CD4-positive, alpha-beta T cell treated with Interleukin-17A for 4 hours (primary cell): ENCODE results near the gene ASB8.
"Not testable (repeated sequence)": the region's sequence is repeated elsewhere in the genome, so short reads cannot be mapped to it uniquely, and the experiment has no call there.

Experiments
- DNase-seq: peaks from one replicate; pipeline ENCODE4 v3.0.0-alpha.2; 2020; ENCODE audit warnings: mixed read lengths

The ASB8 gene

DNA sequence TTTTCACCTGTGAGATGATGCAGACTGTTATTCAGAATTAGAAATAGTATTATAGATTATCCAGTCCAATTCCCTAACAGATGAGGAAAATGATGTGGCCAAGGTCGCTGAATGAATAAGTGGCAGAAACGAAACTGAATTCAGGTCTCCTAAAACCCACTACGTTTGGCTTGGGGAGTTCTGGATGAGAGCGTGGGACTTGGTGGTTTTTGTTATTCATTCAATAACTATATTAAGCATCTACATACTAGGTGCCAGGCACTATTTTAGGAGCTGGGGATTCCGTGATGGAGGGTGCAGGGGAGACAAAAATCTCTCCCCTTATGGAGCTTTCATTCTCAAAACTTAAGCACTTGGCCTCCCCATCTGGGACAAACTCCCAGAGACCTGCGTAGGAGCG lies 25.3 kb upstream of the ASB8 start:
- no peak for DNase-seq

DNA sequence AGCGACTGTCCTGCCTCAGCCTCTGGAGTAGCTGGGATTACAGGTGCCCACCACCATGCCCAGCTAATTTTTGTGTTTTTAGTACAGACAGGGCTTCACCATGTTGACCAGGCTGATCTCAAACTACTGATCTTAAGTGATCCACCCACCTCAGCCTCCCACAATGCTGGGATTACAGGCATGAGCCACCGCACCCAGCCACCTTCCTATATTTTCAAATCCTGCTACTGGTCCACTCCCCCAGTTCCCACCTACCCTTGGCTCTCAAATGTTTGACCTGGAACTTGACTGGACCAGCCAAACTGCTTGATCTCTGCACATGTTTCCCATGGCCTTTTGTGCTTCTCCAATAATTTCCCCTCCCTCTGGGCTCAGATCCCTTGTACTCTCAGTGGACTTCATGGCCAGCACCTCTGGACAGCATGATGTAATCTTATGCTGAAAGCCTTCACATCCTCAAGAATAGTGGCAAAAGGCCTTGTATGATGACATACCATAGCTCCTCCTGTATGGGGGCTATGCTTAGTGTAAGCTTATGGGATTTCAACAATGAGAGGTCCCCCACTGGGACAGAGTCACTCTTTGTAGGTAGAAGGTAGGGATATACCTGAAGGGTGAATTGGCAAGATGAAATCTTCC lies 23.7 kb upstream of the ASB8 start:
- no peak for DNase-seq

DNA sequence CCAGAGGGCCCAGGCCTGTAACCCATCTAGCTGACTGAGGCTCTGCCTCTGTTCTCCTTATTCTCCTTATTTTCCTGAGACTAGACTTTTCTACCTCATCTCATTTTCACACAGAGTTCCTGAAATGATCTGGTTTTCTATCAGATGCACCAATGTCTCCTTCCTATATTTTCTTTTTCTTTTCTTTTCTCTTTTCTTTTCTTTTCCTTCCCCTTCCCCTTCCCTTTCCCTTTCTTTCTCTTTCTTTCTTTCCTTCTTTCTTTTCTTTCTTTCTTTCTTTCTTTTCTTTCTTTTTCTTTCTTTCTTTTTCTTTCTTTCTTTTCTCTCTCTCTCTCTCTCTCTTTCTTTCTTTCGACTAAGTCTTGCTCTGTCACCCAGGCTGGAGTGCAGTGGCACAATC lies 23.1 kb upstream of the ASB8 start:
- DNase-seq = no peak

DNA sequence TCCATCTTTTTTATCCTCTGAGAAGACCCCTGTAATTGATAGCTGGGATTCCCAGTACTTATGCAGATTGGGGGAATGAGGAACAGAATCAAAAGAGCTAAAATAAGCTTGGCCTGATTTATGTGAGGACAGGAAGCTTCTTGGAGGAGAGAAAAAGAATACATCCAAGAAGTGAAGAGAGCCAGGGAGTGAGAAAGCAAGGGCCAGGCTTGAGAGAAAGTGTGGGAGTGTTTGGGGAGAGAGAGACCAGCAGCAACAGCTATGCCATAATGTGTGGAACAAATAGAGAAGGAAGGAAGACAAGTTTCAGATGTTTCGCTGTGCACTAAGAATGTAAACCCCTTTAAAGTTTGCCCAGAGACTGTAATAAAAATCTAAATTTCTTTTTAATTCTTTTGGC lies 22.2 kb upstream of the ASB8 start:
- no peak for DNase-seq

DNA sequence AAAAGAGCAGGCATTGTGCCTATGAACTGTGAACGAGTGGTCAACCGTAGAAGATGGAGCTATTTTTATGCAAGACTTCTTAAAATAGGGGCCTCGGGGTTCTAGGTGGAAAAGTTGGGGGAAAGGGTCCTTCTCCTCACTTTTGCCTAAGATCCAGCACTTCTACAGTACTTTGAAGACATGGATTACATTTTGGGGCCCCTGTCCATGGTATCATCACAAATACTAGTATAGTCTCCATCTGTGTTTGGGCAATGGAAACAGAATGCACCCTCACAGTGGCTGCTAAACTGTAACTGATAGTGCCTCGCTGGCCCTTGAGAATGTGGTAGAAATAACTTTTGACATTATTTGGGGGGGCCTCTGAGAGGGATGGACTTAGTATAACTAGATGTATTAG lies 20.7 kb upstream of the ASB8 start:
- no peak for DNase-seq

DNA sequence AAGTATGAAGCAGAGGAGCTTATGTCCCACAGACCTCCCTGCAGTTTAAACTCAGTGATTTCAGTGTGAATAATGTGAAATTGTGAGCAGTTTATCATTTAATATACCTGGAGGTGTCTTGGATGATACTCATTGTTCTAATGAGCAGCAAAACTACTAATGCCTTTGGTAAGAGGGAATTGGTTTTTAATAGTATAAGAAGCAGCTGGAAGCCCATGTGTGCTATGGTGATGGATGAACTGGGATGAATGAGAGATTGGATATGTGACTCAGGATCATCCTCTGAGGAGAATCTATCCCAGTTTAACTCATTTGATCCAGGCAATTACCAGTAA lies 19.1 kb upstream of the ASB8 start:
- DNase-seq = no peak

DNA sequence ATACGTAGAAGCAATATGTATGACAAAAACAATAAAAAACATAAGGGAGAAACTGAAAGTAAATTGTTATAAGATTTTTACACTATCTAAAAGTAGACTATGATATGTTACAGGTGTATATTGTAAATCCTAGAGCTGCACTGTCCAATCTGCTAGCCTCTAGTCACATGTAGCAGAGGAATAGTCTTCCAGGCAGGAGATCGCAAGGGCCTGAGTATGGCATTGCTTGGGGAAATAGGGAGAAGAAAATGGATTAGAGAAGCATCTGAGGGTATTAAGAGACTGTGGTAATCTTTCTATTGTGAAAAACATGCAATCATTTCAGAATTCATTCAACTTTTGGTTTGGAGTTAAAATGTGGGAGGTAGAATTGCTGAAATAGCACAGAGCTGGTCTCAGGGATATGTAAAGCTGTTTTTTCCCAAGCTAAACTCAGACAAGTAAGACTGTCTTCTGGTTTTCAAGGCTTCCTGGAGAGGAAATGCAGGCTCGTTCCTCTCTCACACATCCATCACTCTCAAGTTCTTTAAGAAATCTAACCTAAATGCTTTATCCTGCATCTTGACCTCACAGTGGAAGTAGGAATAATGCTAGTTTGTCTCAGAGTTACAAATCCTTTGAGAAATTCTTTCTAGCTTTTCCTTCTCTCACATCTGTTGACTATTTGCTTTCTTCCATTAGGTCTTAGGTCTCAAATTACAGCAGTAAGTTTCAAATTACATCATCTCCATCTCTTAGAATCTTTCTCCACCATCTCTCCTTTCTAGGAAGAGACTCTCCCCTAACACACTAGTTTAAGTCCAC lies 18.5 kb upstream of the ASB8 start:
- DNase-seq = no peak

DNA sequence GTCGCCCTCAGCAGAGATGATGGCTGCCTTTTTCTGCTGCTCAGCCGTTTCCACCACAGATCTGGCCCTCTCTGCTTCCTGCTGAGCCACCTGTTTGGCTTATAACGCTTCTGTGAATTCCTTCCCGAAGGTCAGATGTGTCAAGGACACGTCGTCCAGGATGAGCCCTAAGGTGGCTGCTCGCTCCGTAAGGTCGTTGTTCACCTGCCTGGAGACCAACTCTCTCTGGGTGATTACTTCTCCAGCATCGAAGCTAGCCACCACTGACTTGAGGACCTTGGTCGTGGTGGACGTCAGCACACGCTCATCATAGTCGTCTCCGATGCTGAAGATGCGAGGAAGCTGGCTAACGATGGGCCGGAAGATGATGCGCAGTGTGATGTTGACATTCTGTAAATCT lies 11.7 kb upstream of the ASB8 start:
- DNase-seq = no peak

DNA sequence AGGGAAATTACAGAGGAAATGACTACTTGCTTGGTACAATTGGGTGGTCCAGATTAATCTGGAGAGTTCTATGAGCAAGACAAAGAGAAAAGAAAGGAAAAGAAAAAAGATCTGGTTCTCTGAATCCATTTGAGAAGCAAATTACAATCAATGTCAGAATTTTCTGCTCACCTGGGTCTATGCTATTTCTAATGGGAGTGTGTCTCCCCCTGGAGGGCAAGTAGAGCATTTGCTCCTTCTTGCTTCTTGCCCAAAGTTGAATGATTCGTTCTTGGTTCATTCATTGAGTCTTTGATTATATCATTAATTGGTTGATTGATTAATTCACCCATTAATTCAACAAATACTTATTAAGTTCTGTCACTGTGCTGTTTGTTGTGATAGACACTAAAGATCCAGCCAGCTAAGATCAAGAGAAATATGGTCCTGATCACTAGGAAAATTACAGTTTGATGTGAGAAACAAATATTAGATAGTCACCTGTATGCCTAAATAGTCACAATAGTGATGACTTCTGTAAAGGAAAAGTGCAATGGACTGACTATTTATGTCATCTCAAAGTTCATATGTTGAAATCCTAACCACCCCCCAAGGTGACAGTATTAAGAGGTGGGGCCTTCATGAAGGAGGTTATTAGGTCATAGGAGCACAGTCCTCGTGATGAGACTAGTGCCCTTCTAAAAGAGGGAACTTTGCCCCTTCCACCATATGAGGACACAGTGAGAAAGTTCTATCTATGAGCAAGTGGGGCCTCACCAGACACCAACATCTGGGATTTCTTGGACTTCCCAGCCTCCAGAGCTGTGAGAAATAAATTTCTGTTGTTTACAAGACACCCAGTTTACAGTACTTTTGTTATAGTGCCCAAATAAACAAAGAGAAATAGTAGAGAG lies 8.0 kb upstream of the ASB8 start:
- DNase-seq = peak; percentile 74

DNA sequence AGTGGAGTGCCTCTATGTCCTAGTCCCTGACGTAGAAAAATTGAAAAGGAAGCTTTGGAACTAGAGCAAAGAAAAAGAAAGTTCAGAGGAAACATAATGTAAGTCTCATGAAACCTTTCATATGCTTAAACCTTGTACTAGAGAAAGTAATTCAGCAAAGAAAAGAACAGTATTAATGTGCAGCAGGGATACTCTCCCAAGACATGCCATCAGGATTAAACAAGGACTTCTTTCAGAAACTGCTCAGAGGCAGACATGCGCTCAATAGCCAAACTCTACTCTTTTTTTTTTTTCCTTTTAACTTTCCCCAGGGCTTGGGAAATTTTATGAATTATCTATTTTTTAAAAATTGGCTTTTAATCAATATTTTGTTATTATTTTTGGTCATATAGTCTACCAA lies 7.1 kb upstream of the ASB8 start:
- DNase-seq = no peak

DNA sequence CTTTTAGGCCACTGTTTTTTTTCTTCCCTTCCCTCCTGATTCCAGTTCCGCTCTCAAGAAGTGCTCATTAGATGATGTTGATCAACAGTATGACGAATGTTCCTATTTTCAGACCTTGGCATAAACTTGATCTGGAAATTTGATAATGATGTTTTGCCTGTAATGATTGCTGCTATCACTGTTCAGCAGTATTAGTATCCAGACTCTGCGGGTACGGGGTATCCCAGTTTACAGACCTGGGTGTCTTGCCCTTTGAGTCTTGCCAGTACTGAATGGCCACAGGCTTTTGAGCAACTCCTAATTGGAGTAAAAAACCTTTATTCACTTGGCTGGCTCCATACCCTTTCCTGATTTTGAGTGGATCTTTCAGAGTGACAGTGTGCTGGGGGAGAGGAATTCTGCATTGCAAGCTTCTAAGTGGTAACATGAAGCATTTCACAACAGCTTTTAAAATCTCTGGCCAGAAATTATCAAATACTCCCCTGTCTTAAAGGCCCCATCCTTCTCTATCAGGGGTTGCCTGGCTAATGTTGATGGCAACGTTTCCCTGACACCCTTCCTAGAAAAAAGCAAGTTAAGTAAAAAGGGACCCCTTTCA lies 5.9 kb upstream of the ASB8 start:
- DNase-seq = no peak

DNA sequence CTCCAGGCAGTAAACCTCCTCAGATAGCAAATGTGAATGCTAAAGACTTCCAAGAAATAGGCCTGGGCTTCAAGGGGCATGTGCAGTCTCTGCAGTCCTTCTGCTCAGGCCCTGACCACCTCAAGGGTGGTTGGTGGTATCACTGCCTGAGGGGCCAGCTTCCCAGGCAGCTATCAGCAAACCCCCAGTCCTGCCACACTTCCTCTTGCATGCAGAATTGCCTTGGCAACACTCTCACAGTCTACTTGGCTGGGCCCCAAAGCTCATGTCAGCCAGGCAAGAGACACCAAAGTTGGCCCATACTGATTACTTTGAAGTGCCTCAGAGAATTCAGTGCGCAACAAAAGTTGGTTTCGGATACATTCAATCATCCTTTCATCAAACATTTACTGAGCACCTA lies 3.5 kb upstream of the ASB8 start:
- DNase-seq = no peak

DNA sequence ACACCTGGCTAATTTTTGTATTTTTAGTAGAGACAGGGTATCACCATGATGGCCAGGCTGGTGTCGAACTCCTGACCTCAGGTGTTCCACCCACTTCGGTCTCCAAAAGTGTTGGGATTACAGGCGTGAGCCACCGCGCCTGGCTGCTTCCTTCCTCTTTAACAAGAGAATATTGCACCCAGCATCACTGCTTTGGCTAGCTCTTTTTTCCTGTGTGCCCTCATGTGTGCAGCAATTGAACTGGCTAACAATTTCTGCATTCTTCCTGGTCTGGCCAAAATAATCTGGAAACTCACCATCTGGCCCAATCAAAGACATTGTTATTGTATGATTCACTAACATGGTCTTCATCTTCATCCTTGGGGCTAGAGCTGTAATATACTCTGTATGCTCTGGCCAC lies 2.7 kb upstream of the ASB8 start:
- no peak for DNase-seq

DNA sequence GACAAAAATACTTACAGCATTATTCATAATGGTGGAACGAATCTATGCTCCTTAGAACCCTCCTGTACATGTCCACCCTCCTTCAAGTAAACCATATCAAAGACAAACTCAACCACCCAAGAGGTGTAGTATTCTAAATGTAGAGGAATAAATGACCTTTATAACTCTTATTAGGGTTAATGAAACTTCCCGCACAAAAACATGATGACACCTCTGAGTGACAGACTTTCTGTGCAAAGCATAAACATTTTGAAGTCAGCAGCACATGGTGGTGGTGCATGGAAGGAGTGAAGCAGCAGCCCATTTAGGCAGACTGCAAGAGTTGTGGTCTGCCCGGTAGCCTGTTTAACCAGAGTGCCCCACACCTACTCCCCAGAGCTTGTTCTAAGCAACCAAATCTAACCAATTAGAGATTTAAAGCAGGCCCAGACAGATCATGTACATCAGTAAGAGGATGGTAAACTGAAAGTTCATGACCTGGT lies 615 bp upstream of the ASB8 start:
- peak; percentile 21 for DNase-seq

DNA sequence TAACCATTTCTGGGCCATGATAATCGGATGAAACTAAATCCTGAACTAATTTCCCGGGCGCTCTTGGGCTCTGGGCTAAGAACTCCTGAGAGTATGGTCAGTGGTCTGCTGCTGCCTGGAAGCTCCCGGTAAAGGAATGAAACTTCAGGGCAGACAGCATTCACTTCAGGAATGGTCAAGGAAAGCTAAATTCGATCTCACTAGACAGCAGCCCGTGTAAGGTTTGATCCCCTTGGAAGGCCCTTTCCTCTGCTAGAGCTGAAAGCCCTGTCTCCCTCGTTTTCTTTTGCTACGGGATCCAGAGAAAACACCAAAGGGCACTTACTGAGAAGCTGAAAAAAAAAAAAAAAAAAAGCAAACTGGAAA lies 680 bp downstream of the ASB8 start:
- no peak for DNase-seq

DNA sequence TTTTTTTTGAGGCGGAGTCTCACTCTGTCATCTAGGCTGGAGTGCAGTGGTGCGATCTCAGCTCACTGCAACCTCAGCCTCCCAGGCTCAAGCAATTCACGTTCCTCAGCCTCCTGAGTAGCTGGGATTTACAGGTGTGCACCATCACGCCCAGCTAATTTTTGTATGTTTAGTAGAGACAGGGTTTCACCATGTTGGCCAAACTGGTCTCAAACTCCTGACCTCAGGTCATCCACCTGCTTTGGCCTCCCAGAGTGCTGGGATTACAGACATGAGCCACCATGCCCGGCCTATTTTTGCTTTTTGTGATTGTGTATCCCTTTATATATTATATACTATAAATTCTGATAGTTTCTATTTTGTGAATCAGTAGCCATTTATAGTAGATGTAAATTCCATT lies 1.5 kb downstream of the ASB8 start:
- DNase-seq = not testable (repeated sequence)

DNA sequence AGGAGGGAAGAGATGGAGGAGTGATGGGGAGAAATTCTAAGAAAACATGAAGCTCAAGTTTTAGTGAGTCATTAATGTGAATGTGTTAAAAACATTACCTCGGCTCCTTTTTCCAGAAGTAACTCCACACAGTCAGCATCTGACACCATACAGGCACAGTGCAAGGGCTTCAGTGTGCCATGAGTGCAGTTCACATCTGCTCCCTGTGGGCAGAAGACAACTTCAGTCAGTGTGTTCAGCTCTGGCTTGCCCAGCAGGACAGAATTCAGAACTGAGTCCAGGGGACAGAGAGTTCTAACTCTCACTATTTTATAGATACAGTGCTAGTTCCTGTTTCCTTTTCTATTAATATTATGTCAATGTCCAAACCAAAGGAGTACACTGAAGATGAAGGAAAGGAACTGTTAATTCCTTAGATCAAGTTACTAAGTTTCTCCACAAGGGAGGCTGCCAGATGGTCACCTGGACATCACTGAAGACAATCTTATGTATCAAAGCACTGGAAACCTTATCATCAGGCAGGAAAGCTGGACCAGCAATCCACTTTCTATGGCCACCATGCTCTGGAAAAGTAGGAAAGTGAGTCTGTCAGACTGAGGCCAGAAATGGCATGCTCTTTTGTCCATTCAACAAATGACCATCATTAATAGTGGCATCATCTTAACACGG lies 6.1 kb downstream of the ASB8 start:
- no peak for DNase-seq

DNA sequence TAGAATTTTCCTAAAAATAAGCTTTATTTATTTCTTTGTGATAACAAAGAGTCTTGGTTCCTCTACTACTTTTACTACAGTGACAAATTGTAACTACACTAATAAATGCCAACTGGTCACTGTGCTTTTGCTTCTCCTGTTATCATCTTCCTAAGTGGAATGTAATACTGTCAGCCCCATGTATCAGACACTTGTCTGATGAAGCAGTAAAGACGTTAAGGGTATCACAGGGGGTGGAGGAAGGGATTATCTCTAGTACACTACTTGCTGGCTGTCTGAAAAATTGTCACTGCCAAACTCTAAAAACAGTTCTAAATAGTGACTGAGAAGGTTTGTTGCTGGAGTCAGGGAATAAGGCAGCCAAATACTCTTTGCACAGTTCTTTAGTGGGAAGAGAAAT lies 11.3 kb downstream of the ASB8 start:
- DNase-seq = no peak

DNA sequence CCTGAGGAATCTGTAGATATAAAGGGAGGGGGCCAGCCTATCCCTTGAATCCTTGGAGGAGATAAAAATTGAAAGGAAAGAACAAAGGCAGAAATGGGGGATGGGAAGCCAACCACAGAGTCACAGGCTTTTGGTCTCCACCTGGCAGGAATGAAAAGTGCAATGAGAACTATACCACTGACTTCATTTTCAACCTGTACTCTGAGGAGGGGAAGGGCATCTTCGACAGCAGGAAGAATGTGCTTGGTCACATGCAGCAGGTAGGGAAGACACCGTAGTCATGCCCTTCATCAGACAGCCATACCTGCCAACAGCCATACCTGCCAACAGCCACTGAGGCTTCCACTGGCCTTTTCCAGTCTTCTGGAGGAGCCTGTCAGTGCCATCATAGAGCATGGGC lies 13.4 kb downstream of the ASB8 start:
- DNase-seq = no peak

DNA sequence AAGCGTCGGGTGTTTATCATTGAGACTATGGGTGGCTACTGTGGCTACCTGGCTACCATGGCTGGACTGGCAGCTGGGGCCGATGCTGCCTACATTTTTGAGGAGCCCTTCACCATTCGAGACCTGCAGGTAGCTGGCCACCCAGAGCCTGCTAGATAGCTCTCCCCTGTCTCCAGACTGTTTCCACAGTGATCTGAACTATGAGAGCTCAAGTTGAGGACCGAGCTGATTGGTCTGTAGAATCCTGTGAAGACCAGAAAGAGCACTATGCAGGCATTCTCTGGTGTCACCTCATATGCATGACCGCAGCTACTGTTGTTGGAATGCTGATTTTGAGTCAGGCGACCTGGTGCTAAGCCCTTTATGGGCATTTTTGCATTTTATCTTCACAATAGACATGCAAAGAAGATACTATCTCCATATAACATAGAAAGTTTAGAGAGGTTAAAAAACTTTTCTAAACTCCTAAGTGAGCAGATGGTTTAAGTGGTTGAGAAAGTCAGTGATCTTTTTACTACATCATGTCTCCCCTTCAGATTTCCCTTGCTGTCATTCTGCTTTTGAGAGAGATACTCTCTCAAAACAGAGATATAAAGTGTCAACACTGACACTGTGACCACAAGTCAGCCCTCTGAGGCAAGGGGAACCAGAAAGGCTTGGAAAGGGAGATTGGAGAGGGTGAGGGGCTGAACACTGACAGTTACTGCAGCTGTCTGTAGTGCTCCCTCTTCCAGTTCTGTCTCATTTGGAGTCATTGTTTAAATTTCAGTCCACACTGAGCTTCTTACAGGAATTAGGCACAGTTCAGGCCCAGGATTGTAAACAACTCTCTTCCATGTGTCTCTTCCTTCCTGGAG lies 14.3 kb downstream of the ASB8 start:
- no peak for DNase-seq

DNA sequence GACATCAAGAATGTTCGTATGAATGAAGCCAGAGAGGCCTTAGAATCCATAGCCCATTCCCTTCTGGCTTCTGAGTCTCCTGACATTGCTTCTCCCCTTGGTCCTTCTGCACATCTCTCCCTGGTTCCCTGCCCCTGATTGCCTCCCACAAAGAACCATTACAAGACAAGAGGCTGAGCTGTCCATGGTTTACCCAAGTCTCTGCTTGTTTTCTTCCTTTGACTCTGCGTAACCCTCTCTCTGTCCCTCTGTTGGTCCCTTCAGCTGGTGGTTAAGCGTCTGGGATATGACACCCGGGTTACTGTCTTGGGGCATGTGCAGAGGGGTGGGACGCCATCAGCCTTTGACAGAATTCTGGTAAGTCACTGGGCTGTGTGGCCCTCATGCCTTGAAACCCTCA lies 22.3 kb downstream of the ASB8 start:
- DNase-seq = no peak

DNA sequence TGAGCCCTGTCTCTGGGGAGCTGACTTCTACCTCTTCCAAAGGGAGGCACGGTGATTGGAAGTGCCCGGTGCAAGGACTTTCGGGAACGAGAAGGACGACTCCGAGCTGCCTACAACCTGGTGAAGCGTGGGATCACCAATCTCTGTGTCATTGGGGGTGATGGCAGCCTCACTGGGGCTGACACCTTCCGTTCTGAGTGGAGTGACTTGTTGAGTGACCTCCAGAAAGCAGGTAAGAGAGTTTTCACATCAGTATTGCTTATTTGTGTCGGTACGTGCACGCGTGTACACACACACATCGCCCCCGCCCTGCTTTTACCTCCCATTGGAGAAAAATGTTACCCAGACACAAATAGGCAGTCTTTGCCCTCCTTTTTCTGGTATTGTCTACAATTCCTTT lies 24.5 kb downstream of the ASB8 start:
- DNase-seq = no peak
